ENCODE data around the gene TPM4. TPM values are rescaled to one million over a fixed set of nuclear protein-coding genes. Genes with fewer than 3 reads are reported as not detected.

TPM4 gene
- total RNA-seq, 4 donors from 2014 or later, result 229 to 393 (median 299) TPM

- TF ChIP-seq CTCF (IDR thresholded peaks at IDR 0.05; ENCODE audit: low read depth), result no peak
These were observed 18.8 kb downstream of the TPM4 start for GRCh38 chr19:16095071-16095571.

- no peak for TF ChIP-seq CTCF (IDR thresholded peaks at IDR 0.05; ENCODE audit: low read depth)
These were observed 20.1 kb downstream of the TPM4 start for GRCh38 chr19:16096280-16096855.

- no peak for TF ChIP-seq CTCF (IDR thresholded peaks at IDR 0.05; ENCODE audit: low read depth)
These were observed 22.1 kb downstream of the TPM4 start for GRCh38 chr19:16098416-16098768.

- TF ChIP-seq CTCF (IDR thresholded peaks at IDR 0.05; ENCODE audit: low read depth), result no peak
These were observed 22.5 kb downstream of the TPM4 start for GRCh38 chr19:16098821-16099220.

GRCh38 chr19:16100524-16100923 lies 24.2 kb downstream of the TPM4 start:
- no peak for TF ChIP-seq CTCF (IDR thresholded peaks at IDR 0.05; ENCODE audit: low read depth)

- TF ChIP-seq CTCF (IDR thresholded peaks at IDR 0.05; ENCODE audit: low read depth), result no peak
These were observed 28.4 kb downstream of the TPM4 start for GRCh38 chr19:16104722-16105121.

GRCh38 chr19:16106121-16106520 lies 29.8 kb downstream of the TPM4 start:
- no peak for TF ChIP-seq CTCF (IDR thresholded peaks at IDR 0.05; ENCODE audit: low read depth)

All from subcutaneous adipose tissue (tissue), 4 donors.